Activated T-helper 1 cell treated with anti-CD3 and anti-CD28 coated beads, Interleukin-2, amount 50 U/mL, for 16 hours (primary cell): ENCODE data around the gene CACNA1A.

Source experiments
- DNase-seq, 2 donors: peaks; one replicate each; pipeline ENCODE4 v3.0.0-alpha.2; 2020; ENCODE audit warnings: low read depth in 1 of 2, low spot score in 1 of 2

Gene CACNA1A

GRCh38 chr19:13314761-13315160 is 191.5 kb downstream of the CACNA1A start:
- DNase-seq: no peak

- no peak for DNase-seq
These were observed 192.4 kb downstream of the CACNA1A start for GRCh38 chr19:13313875-13314274.

GRCh38 chr19:13309864-13310263 is 196.4 kb downstream of the CACNA1A start:
- no peak for DNase-seq

DNA sequence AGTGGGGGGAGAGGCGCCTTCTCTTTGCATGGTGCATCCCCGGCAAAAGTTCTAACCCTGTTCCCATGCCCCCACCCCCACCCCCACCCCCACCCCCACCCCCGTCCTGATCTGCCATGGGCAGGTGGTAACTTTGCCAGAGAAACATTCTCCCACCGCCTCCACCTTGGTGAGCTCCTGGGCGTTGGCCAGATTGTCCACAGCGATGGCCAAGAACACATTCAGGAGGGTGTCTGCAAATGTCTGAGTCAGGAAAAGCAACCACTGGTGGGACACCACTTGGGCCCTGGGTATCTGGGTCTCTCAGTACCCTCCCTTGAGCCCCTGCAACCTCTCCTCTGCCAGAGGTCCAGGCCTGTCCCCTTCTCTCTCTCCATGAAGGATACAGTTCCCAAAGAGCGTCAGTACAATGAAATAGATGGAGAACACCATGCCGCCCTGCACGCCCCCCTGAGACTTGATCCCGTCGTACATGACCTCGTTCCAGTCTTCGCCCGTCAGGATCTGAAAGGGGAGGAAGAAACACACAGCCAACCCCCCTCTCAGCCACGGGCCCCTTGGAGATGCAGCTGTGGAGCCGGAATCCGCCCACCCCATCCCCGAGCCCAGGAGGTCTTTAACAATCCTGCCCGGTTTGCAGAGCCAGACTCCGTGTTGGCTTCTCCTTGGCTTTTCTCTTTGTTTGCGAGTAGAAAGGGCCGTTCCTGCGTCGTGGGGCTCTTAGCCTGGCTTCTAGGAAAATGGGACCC is 202.7 kb downstream of the CACNA1A start:
- DNase-seq: no peak

- DNase-seq: no peak
These were observed 203.6 kb downstream of the CACNA1A start for GRCh38 chr19:13302526-13303270.

- DNase-seq: no peak
These were observed 204.5 kb downstream of the CACNA1A start for GRCh38 chr19:13301627-13302334.

GRCh38 chr19:13300421-13301030 is 205.8 kb downstream of the CACNA1A start:
- DNase-seq: no peak

DNA sequence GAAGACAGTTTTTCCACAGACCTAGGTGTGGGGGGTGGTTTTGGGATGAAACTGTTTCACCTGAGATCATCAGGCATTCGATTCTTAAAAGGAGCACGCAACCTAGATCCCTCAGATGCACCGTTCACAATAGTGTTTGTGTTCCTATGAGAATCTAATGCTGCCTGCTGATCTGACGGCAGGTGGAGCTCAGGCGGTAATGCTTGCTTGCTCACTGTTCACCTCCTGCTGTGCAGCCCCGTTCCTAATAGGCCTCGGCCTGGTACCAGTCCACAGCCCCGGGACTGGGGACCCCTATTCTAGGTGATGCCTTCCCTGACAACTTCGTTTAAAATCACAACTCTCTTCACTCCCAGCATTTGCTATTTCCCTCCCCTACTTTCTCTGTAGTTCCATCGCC is 206.4 kb downstream of the CACNA1A start:
- no peak for DNase-seq

DNA sequence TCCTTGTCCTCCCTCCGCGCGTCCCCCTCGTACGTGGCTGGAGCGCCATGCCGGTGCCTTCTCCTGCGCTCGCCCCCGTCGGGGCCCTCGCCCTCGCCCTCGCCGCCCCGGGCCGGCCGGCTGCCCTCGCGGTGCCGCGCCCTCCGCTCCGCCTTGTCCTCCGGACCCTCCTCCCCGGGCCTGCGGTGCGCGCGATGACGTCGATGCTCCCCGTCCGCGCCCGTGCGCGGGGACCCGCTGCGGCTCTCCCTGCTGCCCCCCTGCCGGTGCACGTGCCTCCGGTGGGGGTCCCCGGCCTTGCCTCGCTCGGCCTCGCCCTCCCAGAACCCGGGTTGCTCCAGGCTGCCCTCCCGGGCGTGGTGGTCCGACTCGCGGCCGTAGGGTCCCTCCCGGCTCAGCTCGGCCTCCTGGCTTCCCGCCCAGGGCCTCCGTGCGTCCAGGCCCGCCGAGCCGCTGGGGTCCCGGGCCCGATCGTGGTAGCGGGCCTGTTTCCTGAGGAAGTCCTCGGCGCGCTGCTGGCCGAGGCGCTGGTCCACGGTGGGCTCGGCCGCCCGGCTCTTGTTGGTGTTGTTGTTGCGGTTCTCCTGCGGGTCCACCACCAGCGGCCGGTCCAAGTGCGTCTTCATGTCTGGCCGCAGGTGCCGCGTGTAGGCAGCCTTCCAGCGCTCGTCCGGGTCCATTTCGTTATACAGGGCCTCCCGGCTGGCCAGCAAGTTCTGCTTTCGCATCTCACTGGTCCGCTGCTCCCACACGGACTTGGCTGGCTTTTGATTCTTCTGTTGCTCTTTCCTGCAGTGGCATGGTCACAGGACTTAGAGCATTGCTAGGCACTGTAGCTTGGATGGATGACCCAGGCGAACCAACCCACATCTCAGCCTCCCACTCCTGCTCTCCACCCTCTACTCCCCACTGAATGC is 207.5 kb downstream of the CACNA1A start:
- DNase-seq: no peak

DNA sequence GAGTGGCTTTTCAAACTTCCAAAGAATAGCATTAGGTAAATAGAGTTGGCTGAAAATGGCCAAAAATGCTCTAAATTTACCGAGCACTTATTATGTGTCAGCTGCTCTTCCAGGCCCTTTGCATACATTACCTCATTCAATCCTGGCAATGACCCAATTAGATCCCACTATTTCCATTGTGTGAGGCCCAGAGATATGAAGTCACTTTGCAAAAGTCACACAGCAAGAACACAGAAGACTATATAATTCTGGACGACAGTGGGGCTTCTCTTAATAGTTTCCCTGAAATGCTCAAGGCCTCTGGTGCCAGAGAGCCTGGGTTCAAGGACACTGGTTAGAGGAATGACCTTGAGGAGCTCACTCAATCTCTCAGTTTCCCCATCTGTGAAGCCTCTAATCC is 209.3 kb downstream of the CACNA1A start:
- no peak for DNase-seq

DNA sequence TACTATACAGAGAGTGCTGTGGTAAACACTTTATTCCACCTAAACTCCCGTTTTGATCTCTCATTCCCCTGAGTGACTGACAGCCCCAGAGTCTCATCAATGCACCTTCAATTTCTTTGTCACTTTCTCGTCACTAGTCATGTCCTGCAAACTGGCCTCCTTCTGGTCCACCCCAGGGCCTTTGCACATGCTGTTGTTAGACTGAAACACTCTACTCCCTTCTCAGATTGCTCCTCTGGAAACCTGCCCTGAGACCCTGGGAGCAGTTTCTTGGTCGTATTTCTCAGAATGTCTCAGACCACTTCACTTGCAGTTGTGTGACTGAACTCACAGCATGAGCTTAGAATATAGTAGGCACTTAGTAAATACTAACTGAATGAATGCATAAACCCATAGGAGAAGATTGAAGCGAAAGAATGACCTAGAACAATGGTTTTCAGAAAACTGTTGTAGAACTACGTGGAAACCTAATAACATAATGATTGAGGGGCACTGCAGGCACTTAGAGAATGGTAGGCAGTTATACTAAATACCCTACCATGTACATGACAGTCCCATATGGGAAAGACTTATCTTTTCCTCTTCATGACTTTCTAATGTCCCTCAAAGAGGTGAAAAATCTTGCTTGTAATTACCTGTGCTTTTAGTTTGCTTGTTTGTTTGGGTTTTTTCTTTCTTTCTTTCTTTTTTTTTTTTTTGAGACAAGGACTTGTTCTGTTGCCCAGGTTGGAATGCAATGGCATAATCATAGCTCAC is 211.3 kb downstream of the CACNA1A start:
- no peak for DNase-seq

GRCh38 chr19:13291913-13292312 is 214.4 kb downstream of the CACNA1A start:
- DNase-seq: no peak

DNA sequence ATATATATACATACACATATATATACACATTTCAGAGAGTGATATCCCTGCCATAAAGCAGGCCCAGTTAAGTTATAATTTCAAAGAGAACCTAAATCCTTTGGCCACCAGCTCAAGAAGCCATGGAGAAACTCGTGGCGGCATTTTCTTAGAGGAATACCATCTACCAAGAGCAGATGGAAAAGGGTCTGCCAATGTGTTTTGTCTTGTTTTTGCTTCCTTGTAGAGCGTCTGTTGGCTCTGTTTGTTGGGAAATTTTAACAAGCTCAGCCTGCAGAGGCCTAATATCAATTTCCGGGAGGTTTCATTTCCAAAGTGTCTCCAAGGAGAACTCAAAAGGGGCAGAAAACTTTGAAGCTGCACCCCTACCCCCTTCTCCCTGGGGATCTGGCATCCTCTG is 215.5 kb downstream of the CACNA1A start:
- DNase-seq: no peak

- no peak for DNase-seq
These were observed 217.0 kb downstream of the CACNA1A start for GRCh38 chr19:13289295-13289694.

DNA sequence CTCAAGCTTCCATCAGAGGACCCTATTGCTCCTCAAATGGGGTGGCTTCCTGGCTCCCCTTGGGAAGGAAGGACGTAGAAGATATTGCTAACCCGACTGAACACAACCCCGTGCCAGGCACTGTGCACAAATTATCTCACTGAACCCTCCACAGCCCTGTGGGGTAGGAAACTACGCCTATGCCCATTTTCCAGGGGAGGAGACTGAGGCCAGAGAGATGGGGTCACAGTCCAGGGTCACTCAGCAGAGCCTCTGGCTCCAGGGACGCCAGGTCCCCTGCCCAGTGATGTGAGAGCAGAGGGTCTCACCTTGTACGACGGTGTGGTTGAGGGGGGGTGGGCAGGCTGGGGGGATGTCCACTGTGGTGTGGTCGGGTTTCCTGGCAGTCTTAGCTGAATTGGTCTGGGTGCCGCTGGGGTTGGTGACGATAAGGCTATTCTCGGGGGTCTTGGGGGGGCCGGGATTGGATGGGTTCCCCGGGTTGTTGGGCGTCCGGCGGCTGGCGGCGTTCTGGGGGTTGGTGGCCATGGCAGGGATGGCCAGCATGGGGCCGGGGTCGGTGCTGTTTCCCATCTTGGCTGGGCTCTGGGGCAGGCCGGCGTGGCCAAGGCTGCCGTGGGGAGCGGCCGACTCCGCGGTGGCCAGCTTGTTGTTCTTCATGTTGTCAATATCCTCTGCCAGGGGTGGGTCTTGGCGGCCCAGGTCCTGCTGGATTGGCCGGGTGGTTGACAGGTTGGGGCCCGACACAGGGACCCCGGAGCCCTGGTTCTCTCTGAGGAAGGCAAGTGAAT is 219.9 kb downstream of the CACNA1A start:
- DNase-seq: no peak

DNA sequence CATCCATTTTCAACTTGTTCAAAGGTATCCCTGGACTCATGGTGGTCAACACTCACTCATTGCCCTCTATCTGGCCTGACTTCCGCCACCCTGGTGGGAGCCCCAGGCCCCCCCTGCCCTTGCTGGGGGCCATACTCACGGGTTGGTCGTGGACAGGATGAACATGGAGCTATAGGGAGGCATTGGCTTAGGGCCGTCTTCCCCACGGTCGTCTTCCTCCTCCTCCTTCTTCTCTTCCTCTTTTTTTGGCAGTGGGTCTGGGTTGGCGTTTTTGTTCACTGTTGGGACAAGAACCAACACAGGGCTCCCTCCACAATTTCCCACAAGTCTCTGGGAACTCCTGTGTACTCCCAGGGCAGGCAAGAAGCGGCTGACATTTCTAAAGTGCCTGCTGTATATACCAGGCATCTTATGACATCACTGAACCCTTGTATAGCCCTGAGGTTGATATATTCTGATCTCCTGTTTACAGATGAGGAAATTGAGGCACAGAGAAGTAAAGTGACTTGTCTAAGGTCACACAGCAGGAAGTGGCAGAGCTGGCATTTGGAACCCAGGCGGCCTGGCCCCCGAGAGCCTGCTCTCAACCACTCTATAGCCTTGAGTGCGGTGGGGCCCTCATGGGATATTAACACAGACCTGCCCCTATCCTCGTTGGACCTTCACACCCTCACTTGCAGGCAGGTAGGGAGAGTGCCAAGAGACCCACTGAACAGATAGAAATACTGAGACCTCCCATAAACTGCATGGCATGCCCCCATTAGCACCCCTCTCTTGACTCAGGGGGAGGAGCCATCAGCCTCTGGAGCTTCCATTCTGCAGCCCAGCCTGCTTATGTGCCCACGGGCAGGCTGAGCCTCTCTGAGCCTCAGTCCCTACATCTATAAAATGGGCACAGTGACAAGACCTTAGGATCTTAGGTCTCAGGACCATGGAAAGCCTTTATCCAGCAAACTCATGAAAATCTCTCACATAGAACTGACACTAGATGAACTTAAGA is 221.1 kb downstream of the CACNA1A start:
- DNase-seq: no peak

- DNase-seq: no peak
These were observed 222.4 kb downstream of the CACNA1A start for GRCh38 chr19:13283871-13284270.
